Activated T-cell treated with anti-CD3 and anti-CD28 coated beads, Interleukin-2, amount 50 U/mL, for 48 hours (primary cell): ENCODE data around the gene SIK3.
A peak's percentile ranks its signal among the peaks of the same experiment; 100 is the strongest.

ENCODE experiments used
- DNase-seq, 2 experiments: peaks; one replicate each; pipeline ENCODE4 v3.0.0-alpha.2; 2020

SIK3 gene

GRCh38 chr11:116927163-116927974, 170.9 kb downstream of the SIK3 start:
- DNase-seq: peak; percentile 57 to 59

- no peak for DNase-seq
Measured at GRCh38 chr11:116925050-116925449, 173.2 kb downstream of the SIK3 start.

- DNase-seq: no peak
Measured at GRCh38 chr11:116918925-116919655, 179.1 kb downstream of the SIK3 start.

DNA sequence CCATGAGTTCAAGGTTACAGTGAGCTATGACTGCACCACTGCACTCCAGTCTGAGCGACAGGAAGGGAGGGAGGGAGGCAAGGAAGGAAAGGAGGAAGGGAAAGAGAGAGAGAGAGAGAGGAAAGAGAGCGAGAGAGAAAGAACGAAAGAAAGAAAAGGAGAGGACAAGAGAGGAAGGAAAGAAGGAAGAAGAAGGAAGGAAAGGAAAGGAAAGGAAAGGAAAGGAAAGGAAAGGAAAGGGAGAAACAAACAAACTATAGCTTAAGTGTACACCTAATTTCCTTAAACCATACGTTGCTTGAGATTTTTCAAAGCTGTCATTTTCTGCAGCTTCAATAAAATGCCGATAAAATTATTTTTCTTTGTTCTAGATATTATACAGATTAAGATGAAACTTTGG, 180.6 kb downstream of the SIK3 start:
- no peak for DNase-seq

DNA sequence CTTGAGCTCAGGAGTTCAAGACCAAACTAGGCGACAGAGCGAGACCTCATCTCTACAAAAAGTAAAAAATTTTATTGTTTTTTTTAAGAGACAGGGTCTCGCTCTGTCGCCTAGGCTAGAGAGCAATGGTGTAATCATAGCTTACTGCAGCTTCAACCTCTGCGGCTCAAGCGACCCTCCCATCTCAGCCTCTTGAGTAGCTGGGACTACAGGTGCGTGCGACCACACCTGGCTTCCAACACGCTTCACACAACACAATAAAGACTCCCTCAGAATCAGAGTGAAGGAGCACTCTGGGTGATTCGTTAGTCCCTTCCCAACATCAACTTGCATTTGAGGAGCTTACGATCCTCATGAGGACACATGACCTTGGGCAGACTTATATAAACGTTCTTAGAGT, 181.3 kb downstream of the SIK3 start:
- DNase-seq: no peak

DNA sequence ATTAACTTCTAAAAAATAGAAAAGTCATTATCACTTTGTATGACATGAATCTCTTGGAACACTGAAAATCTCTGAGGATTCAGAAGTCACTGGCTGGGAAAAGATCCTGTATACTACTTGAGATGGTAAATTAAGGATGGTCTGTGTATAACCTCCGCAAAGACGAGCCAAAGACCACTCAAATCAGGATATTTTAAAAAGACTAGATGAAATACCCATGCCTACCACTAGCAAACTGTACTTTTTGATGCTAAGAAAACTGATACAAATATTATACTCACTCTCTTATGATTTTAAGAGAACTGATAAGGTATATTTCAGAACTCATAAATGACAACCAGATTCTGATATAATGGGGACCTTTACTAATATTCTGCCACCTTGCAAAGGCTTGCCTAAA, 182.2 kb downstream of the SIK3 start:
- no peak for DNase-seq

GRCh38 chr11:116913000-116913399, 185.2 kb downstream of the SIK3 start:
- DNase-seq: no peak

DNA sequence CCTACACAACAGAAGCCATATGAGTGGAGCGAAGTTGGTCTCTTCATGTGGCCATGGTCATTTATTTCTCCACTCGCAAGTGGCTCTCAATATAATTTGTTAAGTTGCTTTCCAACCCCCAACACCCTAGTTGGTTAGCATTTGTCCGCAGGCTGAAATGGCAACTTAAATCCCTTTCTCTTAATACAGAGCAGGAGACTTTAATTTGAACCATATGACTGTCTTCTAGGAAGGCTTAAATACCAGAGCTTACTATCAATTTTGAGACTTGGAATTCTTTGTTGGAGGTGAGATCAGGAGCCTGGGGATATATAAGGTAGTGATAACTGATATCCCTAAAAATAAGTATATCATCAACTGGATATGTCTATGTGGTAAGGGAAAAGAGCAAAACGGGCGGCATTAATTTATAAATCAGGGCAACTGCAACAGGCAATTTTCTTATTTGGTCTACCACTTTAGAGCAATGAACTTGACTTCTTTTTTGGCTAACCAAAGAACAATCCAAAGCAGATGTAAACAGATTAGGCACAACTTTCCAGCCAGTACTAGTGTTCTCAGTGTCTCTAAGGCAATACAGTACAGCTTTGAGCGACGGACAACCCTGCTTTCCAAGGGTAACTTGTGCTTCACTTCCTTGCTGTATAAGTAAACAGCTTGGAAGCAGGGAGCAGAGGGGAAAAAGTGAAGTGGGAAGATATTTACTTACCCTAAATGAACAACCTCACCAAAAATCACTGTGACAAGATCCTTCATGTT, 186.1 kb downstream of the SIK3 start:
- no peak for DNase-seq

GRCh38 chr11:116910847-116911246, 187.4 kb downstream of the SIK3 start:
- DNase-seq: no peak

DNA sequence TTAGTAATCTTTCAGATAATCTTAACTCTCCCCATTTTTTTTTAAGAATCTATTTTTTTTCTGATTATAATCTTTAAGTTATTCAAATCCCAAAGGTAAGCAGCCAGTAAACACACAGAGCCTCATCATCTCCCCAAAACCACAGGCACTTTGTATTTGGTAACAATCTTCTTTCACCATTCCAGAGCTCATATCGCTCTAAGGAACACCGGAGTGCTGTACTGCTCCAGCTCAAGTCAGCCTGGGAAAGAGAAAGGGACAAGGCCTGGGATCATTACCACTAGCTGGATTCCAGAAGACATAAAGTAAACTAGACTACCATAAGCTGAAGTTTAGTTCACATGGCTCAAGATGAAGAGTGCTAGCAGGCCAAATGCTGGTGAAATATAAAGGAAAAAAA, 187.8 kb downstream of the SIK3 start:
- DNase-seq: no peak

- DNase-seq: no peak
Measured at GRCh38 chr11:116909245-116909644, 189.0 kb downstream of the SIK3 start.

DNA sequence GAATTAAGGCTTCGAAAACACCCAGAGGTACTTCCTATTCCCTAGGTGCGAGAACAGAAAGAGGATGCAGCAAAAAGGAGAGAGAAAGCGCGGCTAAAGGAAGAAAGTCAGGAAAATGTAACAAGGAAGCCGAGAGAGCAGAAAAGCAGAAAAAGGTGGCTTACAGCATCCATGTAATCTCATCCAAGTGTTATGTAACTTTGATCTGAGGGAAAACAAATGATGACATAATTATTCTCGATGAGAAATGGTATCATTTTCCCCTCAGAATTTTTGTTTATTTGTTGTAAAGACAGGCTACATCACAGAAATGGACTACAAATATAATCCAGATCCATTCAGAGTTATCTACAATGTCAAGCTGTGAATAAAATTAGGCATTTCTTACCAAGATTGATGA, 191.7 kb downstream of the SIK3 start:
- DNase-seq: no peak

- DNase-seq: no peak
Measured at GRCh38 chr11:116903090-116903489, 195.1 kb downstream of the SIK3 start.

- no peak for DNase-seq
Measured at GRCh38 chr11:116901964-116902688, 196.1 kb downstream of the SIK3 start.

DNA sequence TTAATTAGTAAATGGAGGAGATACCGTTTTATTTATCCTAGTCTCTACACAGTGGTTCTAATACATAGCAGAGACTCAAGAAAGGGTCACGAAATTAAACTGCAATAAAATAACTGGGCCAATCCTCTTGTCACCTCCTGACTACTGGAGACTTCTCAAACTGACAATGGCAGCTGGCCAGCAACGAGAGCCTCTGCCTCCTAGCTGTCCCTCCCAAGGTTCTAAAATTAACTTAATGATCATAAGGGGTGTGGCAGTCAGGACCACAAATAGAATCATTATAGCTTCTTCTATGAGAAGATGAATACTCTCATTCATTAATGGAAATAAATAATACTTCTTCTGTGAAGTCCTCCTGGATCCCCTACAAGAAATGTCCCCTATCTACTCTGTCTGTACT, 197.0 kb downstream of the SIK3 start:
- DNase-seq: no peak

DNA sequence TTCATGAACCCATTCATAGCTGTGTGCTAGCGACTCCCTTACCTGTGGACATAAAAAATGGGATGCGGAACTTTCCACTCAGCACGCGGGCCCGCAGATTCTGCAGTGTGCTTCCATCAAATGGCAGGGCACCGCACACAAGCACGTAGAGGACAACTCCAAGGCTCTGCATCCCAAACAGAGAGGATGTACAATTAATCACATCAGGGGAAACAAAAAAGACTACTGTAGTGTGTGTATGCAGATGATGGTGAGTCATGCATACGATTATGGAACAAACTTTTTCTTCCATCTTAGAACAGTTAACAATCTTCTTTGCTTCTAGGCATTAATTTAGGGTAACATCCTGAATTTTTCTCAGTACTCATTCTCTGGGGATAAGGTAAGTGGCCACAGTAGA, 202.0 kb downstream of the SIK3 start:
- DNase-seq: no peak

- no peak for DNase-seq
Measured at GRCh38 chr11:116895048-116895757, 203.0 kb downstream of the SIK3 start.

- no peak for DNase-seq
Measured at GRCh38 chr11:116893906-116894305, 204.3 kb downstream of the SIK3 start.

GRCh38 chr11:116893437-116893836, 204.8 kb downstream of the SIK3 start:
- DNase-seq: no peak

DNA sequence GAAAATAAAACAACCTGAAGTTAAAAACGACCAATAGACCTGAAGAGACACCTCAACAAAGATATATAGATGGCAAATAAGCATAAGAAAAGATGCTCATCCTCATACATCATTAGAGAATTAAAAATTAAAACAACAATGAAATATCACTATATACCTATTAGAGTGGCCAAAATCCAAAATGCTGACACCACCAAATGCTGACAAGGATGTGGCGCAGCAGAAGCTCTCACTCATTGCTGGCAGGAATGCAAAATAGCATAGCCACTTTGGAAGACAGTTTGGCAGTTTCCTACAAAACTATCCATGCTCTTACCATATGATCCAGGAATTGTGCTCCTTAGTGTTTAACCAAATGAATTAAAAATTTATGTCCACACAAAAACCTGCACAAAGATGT, 205.9 kb downstream of the SIK3 start:
- DNase-seq: no peak

GRCh38 chr11:116891746-116892145, 206.5 kb downstream of the SIK3 start:
- DNase-seq: no peak

GRCh38 chr11:116890607-116891006, 207.6 kb downstream of the SIK3 start:
- DNase-seq: no peak
